ENCODE results near the gene COL5A1.

Gene COL5A1

DNA sequence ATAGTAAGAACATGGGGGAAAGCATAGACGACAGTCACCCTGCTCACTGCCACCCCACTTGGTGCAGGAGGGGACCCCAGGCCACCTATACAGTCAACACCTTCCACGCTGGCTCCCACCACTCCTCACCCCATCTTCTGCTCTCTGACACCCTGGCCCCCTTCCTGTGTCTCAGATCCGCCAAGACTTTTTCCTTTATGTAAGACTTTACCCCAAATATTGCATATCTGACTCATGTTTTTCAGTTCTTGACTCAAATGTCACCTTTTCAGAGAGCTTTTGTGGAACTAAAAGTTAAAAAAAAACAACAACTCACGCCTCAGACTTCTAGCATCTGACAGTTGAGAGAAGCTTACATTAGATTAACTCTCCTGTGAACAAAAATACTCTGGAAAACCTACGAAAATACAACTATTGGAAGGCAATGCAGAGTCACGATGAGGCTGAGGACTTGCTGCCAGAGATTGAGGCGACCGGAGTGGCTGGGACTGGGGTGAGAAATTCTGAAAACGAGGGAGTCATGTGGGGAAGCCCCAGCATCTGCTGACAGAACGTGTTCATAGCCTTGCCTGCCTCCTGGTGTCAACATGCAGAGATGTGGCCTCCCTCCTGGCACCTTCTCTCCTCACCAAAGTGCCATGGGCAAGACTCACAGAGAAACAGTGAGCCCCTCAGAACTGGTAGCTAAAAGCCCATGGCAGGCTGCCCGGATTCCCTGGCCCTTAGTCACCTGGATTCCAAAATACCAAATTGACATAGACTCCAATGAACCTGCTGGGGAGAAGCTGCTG is 216.6 kb downstream of the COL5A1 start:
- DNase-seq (ENCODE audit: low read depth): no peak

DNA sequence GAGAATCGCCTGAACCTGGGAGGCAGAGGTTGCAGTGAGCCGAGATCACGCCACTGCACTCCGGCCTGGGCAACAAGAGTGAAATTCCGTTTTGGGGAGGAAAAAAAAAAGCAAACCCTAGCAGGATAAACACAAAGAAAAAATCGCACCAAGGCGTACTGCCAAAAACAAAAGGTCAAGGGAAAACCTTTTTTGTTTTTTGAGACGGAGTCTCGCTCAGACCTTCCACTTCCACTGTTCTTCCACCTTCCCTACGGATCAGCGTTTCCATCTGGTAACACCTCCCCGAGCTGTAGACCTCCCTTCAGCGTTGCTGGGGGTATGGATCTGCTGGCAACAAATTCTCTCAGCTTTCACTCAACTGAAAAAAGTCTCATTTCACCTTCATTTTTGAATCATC is 218.9 kb downstream of the COL5A1 start:
- DNase-seq (ENCODE audit: low read depth): no peak

DNA sequence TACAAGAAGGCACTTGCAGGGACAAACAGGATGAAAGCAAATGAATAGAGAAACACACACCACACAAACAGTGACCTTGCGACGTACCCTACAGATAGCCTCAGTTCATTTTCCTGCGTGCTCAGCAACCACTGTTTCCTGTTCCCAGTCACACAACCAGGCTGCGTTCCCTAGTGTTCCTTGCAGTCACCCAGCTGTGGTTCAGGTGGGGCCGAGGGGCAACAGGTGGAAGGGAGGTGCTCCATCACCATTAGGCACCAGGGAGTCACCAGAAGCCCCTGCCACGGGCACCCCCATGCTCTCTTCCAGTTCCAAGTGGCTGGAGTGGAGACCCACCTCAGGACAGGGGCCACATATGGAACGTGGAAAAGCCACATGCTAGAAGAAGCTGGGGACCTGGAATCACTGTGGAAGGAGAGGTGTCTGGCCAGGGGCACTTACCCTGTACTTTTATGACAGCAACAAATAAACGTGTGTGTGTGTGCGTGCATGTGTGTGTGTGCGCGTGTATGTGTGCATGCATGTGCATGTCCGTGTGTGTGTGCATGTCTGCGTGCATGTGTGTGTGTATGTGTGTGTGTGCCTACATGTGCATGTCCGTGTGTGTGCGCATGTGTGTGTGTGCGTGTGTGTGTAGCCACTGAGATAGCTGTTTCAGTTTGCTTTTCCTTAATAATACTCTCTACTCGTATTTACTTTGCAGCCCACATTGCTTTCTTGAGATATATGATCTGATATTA is 220.2 kb downstream of the COL5A1 start:
- DNase-seq (ENCODE audit: low read depth): no peak

DNA sequence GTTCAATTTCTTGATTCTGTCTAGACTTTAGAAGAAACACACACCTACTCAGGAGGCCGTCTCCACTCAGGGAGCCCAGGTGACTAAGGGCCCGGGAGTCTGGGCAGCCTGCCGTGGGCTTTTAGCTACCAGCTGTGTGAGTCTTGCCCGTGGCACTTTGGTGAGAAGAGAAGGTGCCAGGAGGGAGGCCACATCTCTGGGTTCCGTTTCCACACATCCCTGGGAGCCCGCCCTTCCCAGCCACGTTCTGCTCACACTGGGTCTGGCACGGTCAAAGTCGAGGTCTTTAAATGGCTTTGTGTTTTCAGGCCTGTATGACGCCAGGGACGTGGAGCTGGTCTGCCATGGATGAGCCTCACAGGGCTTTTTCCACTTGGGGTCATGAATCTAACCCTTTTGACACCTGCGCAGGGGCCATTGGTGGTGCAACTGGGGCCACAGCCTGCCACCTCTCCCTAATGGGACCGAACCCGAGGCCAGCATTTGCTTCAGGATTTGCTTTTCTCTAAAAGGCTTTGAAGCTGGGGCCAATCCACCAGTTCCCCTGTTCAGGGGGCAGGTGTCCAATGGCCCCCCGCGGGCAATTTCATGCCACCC is 221.8 kb downstream of the COL5A1 start:
- DNase-seq (ENCODE audit: low read depth): no peak

DNA sequence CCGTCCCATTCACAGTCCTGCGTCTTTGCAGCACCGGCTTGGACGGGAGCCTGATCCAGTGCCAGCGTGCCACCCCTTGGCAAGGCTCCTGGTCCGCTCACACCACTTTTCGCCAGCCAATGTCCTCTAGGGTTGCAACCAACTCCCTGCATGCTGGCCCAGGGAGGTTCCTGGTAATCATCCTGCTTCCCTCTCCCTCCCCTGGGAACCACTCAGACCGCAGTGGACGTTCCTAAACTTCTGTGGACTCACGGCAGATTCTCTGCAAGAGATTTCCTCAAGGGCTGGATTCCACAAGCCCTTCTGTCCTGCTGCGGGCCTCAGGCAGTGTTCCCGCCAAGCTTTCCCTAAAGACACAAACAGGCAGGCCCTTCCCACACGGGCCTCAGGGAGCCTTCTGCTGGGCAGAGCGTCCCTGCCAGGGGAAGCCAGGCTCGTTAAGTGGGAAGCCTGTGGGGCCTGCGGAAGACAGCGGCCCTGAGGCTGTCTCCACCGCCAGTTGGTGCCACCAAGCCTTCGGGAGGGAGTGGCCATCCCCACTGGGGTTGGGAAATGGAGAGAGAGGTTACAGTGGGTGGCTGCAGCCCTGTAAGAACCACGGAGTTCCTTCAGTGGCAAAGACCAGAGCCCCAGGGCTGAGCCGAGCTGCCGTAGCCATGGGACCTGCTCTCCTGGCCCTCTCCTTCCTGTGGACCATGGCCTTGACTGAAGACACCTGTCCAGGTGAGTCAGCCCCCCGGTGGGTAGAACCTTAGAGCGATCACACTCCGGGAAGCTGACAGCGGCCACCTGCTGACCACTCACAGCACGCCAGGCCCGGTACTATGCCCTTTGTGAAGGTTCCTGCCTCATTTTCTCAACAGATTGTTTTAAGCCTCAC is 222.6 kb downstream of the COL5A1 start:
- no peak for DNase-seq (ENCODE audit: low read depth)

DNA sequence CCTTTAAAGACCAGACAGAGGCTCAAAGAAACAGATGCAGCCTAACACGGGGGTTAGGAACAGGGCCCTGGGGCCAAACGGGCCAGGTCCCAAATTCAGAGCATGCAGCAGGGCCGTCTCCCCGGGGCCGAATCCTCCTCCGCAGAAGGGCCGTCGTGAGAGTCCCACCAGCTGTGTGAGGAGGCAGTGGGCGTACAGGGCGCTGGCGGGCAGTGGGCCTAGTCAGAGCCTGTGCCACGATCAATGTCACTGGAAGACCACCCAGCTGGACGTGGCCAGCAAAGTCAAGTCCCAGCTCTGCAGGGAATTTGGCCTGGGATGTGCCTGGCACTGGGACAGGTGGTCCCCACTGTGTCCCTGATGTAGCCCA is 223.2 kb downstream of the COL5A1 start:
- DNase-seq (ENCODE audit: low read depth): no peak

DNA sequence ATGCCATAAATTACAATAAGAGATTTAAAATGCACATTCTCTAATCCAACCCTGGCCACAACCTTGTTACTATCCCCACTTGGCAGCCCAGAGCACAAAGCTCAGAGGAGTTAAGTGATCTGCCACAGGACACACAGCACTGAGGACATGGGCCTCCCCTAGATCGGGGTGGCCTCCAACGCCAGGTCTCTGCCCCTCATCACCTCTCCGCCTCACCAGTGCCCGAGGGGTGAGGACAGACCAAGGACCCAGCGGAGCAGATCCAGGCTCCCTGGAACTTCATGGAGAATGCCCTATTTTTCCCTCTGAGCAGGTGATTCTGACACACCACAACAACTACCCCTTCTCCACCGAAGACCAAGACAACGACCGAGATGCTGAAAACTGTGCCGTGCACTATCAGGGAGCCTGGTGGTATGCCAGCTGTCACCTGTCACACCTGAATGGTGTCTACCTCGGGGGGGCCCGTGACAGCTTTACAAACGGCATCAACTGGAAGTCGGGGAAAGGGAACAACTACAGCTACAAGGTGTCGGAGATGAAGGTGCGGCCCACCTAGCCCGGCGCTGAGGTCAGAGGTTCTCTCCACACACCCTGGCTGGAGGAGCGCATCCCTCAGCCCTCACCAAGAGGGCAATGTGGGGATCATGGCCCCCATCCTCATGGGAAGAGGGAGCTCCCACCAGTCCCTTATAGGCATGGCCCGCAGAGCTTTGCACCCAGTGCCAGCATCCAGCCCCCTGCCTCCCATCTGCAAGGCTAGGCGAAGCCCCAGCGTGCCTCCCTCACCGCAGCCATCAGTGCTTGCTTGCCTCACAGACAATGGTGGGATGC is 226.5 kb downstream of the COL5A1 start:
- no peak for DNase-seq (ENCODE audit: low read depth)

DNA sequence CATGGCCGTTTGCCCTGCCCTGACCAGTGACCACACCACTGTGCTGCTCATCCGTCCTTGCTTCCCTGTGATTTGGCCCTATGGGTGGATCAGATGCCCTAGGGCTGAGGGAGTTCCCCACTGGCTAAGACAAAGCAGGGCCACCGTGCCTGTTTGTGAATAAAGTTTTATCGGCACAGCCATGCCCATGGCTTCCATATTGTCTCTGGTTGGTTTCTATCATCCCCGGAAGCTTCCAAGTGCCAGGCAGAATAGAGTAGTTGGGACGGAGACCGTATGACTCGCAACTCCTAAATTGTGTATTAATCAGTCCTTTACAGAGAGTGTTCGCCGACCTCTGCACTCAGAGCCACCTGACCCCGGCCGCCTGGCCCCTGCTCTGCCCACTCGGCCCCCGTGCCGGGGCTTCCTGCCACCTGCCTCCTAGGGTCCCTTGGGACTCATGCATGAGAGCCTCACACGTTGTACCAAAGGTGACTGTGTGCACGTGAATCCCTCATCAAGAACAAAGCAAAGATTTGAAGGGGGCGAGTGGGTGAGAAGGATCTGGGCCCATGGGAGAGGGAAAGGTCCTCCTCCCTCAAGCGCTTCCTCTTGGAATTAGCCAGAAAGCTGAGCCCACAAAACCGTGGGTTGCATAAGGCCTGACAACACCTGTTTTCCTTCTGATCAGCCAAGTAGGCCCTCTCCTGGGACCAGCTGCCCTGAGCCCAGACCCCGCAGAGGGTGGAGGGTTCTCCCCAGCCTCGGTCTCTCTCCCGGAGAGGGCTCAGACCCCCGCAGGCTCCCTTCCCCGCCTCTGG is 227.3 kb downstream of the COL5A1 start:
- DNase-seq (ENCODE audit: low read depth): no peak

DNA sequence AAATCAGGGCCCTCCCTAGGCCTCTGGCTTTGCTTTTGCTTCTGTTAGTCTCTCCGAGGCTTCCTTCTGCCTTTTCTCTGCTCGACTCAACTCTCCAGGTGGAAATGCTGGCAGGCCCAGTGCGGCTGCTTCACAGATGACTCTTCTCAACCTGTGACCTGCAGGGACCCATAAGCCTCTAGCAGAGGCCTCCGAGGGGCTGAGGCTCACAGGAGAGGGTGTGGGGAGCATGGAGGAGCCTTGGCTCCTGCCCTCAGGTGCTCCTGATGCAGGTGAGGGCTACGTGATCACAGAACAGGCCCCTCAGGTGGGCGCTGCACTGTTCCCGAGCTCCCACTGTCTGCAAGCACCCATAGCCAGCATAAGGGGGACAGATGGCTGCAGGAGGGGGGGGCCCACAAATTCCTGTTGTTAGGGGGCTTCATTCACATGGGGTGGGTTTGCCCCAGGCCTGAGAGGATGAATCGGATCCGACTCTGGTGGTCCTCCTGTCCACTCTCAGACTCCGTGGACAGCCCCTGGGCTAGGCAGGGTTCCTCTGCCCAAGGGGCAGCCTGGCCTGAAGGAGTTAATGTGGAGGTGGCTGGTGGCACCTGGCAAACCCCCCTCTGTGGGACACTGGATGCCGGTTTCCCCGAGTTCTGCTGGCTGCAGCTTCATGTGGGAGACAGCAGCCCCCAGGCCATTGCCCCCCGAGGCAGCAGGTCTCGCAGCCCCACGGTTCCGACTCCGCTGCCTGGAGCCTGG is 228.1 kb downstream of the COL5A1 start:
- no peak for DNase-seq (ENCODE audit: low read depth)

DNA sequence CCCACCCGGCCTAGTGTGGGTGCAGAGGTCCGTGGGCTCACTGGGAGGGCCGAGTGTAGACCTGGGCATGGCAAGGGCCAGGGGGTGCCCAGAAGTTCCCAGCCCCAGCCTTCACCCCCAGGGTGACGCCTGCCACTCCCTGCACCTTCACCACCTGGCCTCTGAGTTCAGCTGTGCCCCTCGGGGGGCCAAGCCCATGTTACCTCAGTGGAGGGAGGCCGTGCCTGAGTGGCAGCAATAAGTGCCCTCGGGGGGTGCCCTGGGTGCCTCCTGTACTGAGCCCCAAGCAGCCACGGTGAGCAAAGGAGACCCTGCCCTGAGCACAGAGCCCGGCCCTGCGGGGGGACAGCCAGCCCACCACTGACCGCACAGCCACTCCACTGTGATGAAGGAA is 228.7 kb downstream of the COL5A1 start:
- no peak for DNase-seq (ENCODE audit: low read depth)

DNA sequence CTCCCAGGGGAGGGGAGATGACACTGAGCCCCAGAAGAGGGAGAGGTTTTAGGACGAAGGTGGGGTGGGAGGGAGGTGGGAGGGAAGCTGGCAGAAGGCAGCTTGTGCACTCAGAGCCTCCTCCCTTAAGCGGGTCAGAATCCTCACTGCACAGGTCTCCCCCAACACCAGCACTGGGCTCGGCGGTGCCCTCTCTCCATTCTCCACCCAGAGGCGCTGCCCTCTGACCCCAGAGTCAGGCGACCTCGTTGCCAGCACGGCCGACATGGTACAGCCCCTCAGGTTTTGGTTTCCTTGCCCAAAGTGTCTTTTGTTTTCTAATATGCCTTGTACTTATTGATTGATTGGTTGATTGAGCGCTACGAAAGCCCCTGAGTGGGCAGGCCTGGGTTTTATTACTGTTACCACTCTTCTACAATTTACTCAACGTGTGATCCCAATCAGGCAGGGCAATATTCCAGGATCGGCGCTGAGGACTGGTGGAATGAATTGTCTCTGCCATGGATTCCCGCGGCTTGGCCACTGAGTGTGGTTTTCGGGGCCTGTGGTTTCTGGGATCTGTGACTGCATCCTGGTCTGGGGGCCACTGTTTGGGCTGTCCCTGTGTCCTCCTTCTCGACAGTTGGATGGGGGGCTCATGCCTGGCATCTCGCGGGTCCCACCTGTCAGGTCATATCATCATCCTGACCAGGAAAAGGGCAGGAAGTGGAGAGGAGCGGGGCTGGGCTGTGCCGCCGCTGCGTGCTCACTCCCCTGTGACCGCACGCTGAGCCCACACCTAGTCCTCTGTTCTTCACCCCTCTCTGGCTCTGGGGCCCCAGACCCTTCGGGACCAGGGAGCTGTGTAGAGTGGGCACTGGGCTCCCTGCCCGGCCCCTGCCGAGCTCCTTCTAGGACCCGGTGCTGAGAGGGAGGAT is 229.4 kb downstream of the COL5A1 start:
- DNase-seq (ENCODE audit: low read depth): no peak

DNA sequence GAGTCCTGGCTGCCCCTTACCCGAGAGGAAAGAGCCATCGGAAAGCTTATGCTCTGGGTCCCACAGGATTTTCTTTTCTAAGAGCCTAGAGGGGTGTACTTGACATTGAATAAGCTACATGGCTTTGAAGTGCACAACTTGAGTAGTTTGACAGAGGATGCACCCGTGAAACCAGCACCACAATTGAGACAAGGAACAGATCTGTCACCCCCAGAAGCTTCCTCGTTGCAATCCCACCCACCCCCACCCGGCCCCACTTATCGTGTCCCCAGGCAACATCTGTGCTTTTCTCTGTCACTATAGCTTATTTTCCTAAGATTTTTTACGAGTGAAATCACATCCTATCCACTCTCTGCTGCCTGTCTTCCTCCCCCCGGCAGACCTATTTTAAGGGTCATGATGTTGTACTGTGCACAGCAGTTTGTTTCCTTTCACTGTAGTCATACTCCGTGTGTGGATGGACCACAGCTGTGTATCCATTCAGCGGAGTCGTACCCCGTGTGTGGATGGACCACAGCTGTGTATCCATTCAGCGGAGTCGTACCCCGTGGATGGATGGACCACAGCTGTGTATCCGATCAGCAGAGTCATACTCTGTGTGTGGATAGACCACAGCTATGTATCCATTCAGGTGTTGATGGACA is 230.2 kb downstream of the COL5A1 start:
- no peak for DNase-seq (ENCODE audit: low read depth)

DNA sequence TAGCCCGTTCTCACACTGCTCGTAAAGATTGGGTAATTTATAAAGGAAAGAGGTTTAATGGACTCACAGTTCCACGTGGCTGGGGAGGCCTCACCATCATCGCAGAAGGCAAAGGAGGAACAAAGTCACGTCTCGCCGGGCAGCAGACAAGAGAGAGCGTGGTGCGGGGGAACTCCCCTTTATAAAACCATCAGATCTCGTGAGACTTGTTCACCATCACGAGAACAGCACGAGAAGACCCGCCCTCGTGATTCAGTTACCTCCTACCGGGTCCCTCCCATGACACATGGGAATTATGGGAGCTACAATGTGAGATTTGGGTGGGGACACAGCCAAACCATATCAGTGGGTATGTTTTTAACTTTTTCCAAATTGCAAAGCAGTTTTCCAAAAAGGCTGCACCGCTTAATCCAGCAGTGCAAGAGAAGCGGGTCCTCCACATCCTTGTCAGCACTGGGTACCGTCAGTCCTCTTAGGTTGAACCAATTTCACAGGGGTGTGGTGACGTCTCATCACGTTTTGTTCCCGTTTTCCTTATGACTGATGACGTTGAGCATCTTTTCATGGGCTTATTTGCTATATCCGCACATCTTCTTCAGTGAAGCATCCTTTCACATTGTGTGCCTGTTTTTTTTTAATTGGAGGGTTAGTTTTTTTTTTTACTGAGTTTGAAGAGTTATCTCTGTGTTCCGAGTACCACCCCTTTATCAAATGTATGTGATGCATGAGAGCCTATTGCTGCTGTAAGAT is 231.1 kb downstream of the COL5A1 start:
- no peak for DNase-seq (ENCODE audit: low read depth)

DNA sequence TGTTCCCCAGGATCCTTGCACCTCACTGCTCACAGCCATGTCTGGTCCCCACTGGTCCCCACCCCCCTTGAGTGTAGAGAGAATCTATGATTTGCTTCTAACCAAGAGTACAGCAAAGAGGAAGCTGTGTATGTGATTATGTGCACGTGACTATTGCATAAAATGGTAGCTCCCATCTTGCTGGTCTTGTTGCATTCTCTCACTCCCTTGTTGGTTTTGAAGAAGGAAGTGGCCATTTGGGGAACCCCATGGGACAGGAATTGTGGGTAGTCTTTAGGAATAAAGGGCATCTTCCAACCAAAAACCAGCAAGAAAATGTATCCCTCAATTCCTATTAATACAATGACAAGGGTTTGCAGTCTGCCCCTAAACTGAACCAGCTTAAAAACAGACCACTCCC is 233.8 kb downstream of the COL5A1 start:
- DNase-seq (ENCODE audit: low read depth): no peak

DNA sequence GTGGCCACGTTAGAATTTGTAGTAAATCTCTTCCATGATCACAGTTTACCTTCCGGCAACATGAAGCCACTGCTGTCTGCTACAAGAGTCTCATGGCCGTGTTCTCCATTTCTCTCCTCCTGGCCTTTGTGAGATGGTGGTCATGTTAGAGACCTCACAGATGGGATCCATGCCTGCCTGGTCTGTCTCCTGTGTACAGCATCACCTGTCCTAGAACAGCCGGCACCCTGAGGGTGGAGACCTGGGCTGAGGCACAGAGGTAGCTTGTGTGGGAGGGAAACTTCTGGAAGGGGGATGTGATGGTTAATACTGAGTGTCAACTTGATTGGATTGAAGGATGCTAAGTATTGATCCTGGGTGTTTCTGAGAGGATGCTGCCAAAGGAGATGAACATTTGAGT is 235.9 kb downstream of the COL5A1 start:
- DNase-seq (ENCODE audit: low read depth): no peak

DNA sequence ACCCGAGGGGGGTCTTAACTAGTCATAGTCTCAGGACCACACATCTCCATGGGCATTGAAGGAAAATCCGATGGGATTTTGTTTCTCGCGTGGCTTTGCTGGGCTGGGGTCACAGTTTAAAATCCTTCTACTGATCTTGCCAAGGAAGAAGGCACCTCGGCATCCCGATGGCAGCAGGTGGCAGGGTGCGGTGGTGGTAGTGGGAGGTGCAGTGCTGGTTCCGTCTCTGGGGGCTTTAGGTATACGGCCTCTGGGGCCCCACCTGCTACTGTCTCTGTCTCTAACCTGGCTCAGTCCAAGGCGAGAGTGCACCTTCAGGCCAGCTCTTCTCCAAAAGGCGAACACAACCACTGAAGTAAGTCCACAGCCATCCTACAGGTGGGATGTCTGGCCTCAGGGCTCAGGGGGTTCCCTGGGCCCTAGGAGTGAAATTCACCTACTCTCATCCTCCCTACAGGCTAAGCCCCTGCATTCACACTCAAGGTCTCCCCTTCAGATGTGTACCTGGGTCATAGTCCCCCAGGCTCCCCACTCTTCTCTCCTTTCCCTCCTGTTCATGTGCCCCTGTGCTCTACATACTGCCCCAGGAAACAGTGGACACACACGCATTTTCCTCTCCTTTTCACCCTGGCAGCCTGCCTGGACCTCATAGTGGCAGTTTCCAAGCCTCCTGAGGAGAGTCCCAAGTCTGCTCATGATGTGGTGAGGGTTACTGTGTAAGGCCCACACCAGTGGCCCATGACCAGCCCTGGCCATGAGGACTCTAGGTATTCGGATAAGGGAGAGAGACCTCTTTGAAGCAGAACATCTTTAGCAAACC is 238.3 kb downstream of the COL5A1 start:
- no peak for DNase-seq (ENCODE audit: low read depth)

Measured in amniotic epithelial cell (primary cell).